ENCODE measurements around the gene TMC3. TPM values are rescaled to one million over a fixed set of nuclear protein-coding genes. Genes with fewer than 3 reads are reported as not detected.

Gene TMC3
- total and polyA plus RNA-seq, 9 of the 15 experiments (the other 6 are each of a cell fraction or from before 2014, with no cell fraction given): 0.01 to 0.14 TPM; not detected in 7

GRCh38 chr15:81330366-81331090 lies 43.5 kb downstream of the TMC3 start:
- ATAC-seq (no peak), FAIRE-seq (peak; percentile 78), DNase-seq (ENCODE audit: extremely low read depth in 1 of 4, low spot score in 3 of 4) (peak in 1 of 4 experiments; percentile 9)
- no peak overlapping the region for H3K9ac ChIP-seq (ENCODE audit: insufficient read depth in 1 of 2, low read depth in 2 of 2, low read length in 2 of 2)
- no peaks in the 10 kb centered on the region for H3K27me3 ChIP-seq (ENCODE audit: control insufficient read depth in 2 of 2, insufficient read depth in 2 of 2, low read length in 2 of 2)
- no peaks in the 10 kb centered on the region for H3K9me3 ChIP-seq (replicated peaks; ENCODE audit: control insufficient read depth, insufficient read depth, low read depth, low read length)
- WGBS (ENCODE audit: insufficient coverage, low coverage, missing lambda C conversion rate): 18% methylated on average over 5 of the region's 5 CpGs
- H2AFZ ChIP-seq (ENCODE audit: low read depth, low read length): peak overlapping the region; percentile 86; the same call in 1 of the 2 replicates
- H3K27ac ChIP-seq (ENCODE audit: extremely low read depth, low read depth, low read length): no peak overlapping the region
- BruUV-seq (replicated peaks): no TSS peak
- H3K4me3 ChIP-seq: no peak overlapping the region
- ChIA-PET POLR2A (interaction anchor here (0.6 to 0.7 kb wide), 2 partner anchors 15 to 627 kb away, joined by 3 read pairs; no protein-coding TSS in a partner anchor), CTCF (ENCODE audit: low intra/inter-chr PET ratio) (interaction anchor here (1.0 kb wide), 1 partner anchor 19 kb away, joined by 3 read pairs; no protein-coding TSS in a partner anchor)
- no peaks in the 10 kb centered on the region for H3K9me1 ChIP-seq (ENCODE audit: control insufficient read depth, insufficient read depth, low read length)
- no peaks in the 10 kb centered on the region for H4K20me1 ChIP-seq (replicated peaks; ENCODE audit: control insufficient read depth, insufficient read depth, low read length)
- no peaks in the 10 kb centered on the region for H3K79me2 ChIP-seq (ENCODE audit: control insufficient read depth, insufficient read depth, low read length)
- no peak overlapping the region for H3K4me2 ChIP-seq (ENCODE audit: insufficient read depth, low read length)
- peaks cover 4 to 9% of the 10 kb centered on the region in 2 experiments; a peak in 2 of 5 replicates for H3K4me1 ChIP-seq (replicated peaks in 1 of 2; ENCODE audit: control insufficient read depth in 2 of 2, insufficient read depth in 2 of 2, low read length in 2 of 2)
- in situ Hi-C loops (cut with MboI): no loop called here
- intact Hi-C loops (cut with micrococcal nuclease): no loop called here
- H3K36me3 ChIP-seq (ENCODE audit: control insufficient read depth, insufficient read depth, low read length): no peaks in the 10 kb centered on the region
- 0 out of 4 replicates have a peak, but pooled peaks of 1 of the 2 experiments have one; percentile 29 for TF ChIP-seq RCOR1 (IDR thresholded peaks at IDR 0.05; ENCODE audit: borderline replicate concordance in 1 of 2, low read depth in 2 of 2, low read length in 2 of 2)
- TF ChIP-seq LCOR (CRISPR knock-in tag; IDR thresholded peaks at IDR 0.05): no peak
- peak; percentile 45 for TF ChIP-seq CBFA2T3 (IDR thresholded peaks at IDR 0.05)
- no peak for TF ChIP-seq USF1 (CRISPR knock-in tag; IDR thresholded peaks at IDR 0.05)
- no peak for TF ChIP-seq GTF2A2 (tag; IDR thresholded peaks at IDR 0.05)
- 0 out of 4 replicates have a peak, but pooled peaks have one; percentile 14 to 23 for TF ChIP-seq KDM1A (IDR thresholded peaks at IDR 0.05)
- TF ChIP-seq ZNF586 (CRISPR knock-in tag; conservative IDR thresholded peaks at IDR 0.05): no peak
- TF ChIP-seq MLLT1 (IDR thresholded peaks at IDR 0.05): no peak
- no peak for TF ChIP-seq MCM3 (IDR thresholded peaks at IDR 0.05)
- TF ChIP-seq PHB2 (IDR thresholded peaks at IDR 0.05; ENCODE audit: low read depth): no peak
- TF ChIP-seq RBM34 (IDR thresholded peaks at IDR 0.05; ENCODE audit: borderline replicate concordance, insufficient read depth, low read length): no peak
- TF ChIP-seq PRDM10 (IDR thresholded peaks at IDR 0.05; ENCODE audit: partially characterized antibody): no peak
- no peak for TF ChIP-seq FOXK2 (conservative IDR thresholded peaks at IDR 0.05 in 1 of 2, IDR thresholded peaks at IDR 0.05 in 1 of 2; ENCODE audit: low read depth in 2 of 2)
- TF ChIP-seq MEIS2 (IDR thresholded peaks at IDR 0.05; ENCODE audit: partially characterized antibody): peak; percentile 24
- no peak for TF ChIP-seq ZNF280B (CRISPR knock-in tag; IDR thresholded peaks at IDR 0.05)
